ENCODE results near the gene SCP2.

Gene SCP2

DNA sequence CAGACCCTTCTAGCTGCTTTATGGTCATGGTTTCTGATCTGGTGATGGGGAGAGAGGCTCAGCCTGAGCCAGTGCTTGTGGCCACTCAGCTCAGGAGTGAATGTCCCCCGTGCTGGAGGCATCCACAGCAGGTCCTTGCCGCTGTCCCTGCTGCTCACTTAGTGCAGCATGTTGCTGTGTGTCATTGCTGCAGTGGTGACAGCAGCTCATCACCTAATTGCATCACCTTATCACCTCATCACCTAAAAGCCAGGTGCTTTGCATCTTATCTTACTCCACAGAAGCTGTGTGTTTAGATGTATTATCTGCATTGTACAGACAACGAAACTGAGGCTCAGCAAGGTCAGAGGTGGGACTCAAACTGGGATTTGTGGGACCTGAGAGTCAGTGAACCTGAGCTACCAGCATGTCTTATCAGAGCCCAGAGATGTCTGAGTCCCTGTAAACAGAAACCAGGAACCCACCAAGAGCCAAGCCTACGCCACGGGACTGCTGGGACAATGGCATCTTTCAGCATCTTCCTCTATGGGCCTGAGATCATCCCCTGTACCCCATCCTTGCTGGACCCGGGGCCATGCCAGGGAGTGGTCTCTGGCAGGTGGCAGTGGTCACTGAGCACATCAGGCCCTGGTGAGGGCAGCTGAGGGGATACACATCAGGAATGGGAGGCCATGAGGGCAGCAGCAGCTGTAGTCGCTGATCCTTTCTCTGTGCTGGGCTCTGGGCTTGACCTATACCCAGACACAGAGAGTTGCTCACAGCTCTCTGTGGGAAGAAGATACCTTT is 141.4 kb downstream of the SCP2 start:
- DNase-seq (ENCODE audit: low spot score), result no peak

DNA sequence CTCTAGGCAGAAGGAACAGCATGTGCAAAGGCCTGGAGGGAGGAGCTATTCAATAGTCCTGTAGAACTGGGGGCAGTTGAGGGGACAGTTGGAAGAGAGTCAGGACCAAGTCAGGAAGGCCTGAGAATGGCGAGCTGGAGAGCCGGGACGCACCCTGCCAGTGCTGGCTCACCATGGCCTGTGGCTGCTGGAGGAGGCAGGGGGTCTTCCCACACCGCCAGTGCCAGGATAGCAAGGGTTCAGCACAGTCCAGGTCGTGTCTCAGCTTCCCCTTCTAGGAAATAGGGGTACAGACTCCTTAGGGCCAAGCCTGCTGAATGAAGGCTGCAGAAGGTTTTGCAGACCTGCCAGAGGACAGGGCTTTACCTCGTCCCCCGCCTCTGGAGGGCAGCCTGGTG is 142.2 kb downstream of the SCP2 start:
- no peak for DNase-seq (ENCODE audit: low spot score)

GRCh38 chr1:53069663-53070327 is 142.7 kb downstream of the SCP2 start:
- DNase-seq (ENCODE audit: low spot score), result no peak

DNA sequence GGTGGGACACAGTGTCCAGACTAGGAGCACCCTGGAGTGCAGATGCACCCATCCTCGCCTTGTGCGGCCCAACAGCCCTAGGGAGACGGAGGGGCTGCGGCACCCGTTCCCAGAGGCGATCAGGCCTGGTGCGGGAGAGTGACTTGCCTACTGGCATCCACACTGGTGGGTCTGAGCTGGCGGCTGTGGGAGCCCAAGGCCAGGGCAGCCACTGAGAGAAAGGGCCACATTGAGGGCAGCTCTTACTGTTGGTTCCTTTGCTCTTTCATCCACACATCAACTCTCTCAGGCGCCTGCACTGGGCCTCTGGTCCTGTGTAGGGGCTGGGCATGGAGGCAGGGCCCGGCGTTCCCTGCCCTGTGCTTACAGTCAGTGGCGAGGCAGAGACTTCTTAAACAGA is 143.5 kb downstream of the SCP2 start:
- DNase-seq (ENCODE audit: low spot score), result peak; percentile 41

GRCh38 chr1:53071167-53071865 is 144.2 kb downstream of the SCP2 start:
- no peak for DNase-seq (ENCODE audit: low spot score)

- no peak for DNase-seq (ENCODE audit: low spot score)
Observed at GRCh38 chr1:53071915-53072314, 144.8 kb downstream of the SCP2 start.

DNA sequence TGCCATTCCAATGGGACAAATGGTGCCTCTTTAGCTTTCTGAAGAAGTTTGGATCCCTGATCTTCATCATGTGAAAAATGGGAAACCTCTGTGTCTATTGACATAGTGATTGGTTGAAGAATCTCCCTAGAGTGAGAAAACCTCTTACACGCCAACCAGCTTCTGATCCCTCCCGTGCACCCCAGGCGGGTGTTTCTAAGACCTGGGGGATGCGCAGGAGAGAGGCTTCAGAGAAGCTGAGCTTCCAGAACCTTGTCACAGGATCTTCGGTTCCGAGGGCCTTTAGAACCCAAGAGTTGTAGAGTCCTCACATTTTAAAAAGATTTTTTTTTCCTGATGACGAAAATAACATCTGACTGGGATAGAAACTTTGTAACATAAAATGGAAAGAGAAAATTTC is 146.2 kb downstream of the SCP2 start:
- no peak for DNase-seq (ENCODE audit: low spot score)

DNA sequence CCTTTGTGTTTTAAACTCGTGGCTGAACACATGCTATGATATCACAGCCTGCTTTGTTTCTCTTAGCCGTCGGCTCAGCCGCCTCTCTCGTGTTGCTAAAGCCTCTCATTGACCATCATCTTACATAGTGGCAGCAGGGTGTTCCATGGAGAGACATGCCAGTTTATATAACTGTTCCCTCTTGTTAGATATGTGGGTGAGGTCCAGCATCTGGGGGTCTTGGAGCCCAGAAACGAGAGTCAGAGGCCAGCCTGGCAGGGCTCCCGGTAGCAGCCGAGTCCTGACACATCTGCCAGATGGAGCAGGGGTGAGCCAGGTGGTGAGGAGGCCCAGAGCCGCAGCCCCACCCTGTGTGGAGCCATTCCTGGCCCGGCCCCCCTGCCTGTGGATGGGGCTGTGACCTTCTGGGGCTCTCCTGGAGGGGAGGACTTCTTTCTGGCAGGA is 146.8 kb downstream of the SCP2 start:
- DNase-seq (ENCODE audit: low spot score), result no peak

- DNase-seq (ENCODE audit: low spot score), result no peak
Observed at GRCh38 chr1:53074313-53075154, 147.5 kb downstream of the SCP2 start.

- no peak for DNase-seq (ENCODE audit: low spot score)
Observed at GRCh38 chr1:53075206-53075605, 148.1 kb downstream of the SCP2 start.

- DNase-seq (ENCODE audit: low spot score), result no peak
Observed at GRCh38 chr1:53075761-53076163, 148.7 kb downstream of the SCP2 start.

GRCh38 chr1:53076165-53076564 is 149.1 kb downstream of the SCP2 start:
- DNase-seq (ENCODE audit: low spot score), result no peak

GRCh38 chr1:53076721-53077598 is 149.9 kb downstream of the SCP2 start:
- DNase-seq (ENCODE audit: low spot score), result peak; percentile 77

DNA sequence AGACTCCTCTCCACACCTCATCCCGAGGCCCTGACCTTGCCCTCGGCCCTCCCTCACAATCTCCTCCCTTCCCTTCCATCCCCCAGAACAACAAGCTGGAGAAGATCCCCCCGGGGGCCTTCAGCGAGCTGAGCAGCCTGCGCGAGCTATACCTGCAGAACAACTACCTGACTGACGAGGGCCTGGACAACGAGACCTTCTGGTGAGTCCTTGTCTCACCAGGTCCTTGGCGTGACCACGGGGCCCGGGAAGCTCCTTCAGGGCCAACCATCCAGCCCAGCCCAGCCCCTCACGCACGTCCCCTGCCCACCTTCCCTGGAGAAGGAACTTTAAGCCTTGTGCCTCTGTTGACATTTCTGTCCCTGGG is 150.5 kb downstream of the SCP2 start:
- DNase-seq (ENCODE audit: low spot score), result no peak

- DNase-seq (ENCODE audit: low spot score), result no peak
Observed at GRCh38 chr1:53078333-53079101, 151.4 kb downstream of the SCP2 start.

- DNase-seq (ENCODE audit: low spot score), result no peak
Observed at GRCh38 chr1:53079251-53079650, 152.2 kb downstream of the SCP2 start.

GRCh38 chr1:53080041-53080440 is 153.0 kb downstream of the SCP2 start:
- no peak for DNase-seq (ENCODE audit: low spot score)

- no peak for DNase-seq (ENCODE audit: low spot score)
Observed at GRCh38 chr1:53080769-53081168, 153.7 kb downstream of the SCP2 start.

DNA sequence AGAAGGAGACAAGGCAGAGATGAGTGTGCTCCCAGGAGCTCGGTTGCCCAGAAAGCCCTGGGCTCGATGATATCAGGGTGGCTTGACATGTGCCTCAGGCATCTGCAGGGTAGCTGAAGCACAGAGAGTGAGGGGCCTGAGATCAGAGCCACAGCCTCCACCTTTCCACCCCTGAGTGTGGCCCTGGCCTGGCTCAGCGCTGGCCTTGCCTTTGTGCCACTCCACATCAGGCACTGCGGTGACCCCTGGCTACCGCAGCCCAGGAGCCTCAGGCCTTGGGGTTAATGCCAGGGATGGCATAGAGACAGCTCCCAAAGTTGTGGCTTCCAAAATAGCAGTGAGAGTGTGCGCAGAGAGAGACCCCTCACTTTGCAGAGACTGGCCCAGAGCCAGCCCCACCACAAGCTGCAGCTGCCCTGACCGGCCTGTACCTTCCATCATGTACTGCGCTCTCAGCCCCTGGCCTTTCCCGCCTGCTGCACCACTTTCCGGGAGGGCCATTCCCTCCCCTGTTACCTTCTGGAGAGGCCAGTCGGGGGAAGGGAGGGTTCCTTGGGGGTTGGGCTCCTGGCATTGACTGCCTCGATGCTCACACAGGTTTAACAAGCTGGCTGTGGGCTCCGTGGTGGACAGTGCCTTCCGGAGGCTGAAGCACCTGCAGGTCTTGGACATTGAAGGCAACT is 154.4 kb downstream of the SCP2 start:
- no peak for DNase-seq (ENCODE audit: low spot score)

Data from ecto neural progenitor cell (in vitro differentiated cells).